GM21423 (cell line): Measurements from ENCODE around the gene TPP2.

Experiments
- ATAC-seq: cut with Tn5 transposase; IDR thresholded peaks from one replicate; pipeline ENCODE4 v1.9.1; 2021; ENCODE audit warnings: mild to moderate bottlenecking, moderate library complexity; ENCODE audit not compliant: unreplicated experiment

The TPP2 gene

DNA sequence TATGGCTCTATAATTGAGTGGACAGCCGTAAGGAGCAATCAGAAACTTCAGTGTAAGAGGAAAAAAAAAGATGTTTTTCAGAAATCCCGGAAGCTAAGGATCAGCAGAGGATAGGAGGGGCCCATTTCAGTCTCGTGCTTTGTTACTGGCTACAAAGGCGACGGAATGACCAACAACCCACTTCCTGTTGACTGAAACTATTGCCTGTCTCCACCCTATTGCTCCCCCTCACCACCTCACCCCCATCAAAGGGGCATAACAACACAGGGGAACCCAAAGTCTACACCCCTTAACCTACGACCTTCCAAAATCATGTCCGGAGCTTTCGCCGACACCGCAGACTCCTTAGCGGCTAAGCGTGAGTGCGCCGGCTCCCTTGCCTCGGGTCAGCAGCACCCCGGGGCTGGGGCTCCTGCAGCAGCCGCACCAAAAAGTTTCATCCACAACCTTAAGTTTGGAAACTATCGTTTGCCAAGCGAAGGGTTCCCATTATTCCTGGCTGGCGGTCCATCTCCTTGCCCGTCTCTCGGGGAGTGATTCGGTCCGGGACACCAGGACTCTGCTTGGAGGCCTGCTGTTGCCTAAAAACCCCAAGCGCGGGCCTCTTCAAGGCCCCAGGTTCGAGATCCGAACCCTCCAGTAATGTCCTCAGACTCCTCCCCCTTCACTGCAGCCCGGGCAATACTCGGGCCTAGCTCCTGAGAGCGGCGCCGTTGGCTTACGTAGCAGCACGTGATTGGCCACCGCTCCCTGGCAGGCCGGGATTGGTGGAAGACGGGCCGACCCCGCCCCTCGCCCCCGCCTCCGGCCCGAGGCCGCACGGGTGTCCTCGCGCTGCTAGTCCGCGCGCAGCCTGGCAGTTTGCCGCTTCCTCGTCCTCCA lies at the start of gene TPP2:
Gene TPP2 (plus strand): TSS at position 840 of the 882 bp plus-strand sequence. CDS start 53 bp downstream, outside the sequence.
- peak; percentile 79 for ATAC-seq

DNA sequence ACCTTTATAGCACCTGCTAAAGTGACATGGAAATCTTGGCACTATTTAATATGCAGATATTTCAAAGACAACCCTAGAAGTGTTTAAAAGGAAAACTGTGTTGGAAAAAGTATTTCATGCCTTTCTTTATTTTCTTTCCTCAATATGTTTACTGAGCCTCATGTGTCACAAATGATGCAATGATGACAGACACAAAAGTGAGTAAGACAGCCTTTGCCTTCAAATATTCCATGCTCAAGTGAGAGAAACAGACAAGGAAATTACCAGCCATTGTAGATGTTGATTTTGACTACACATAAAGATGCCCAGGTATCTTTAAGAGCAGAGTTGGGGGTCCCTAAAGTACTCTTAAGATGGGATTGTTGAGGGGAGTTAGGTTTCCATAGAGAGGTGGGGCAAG lies 48.0 kb upstream of the TPP2 start:
- ATAC-seq, result no peak

DNA sequence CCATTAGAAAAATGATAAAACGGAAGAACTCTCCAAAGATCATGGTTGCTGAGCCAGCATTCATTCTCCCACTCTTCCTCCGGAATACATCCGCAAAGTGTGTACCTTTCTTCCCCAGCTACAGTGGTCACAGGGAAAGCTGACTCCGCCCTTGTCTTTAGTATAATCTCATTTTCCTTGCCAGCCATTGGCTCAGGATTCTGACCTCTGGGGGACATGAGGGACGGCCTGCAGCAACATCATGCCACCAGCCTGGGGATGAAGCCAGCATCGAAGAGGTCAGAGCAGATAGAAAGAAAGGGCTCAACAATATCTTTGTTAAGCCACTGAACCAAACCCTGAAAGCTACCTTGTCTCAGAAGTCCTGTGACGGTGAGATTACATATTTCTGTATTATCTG lies 46.3 kb upstream of the TPP2 start:
- no peak for ATAC-seq

DNA sequence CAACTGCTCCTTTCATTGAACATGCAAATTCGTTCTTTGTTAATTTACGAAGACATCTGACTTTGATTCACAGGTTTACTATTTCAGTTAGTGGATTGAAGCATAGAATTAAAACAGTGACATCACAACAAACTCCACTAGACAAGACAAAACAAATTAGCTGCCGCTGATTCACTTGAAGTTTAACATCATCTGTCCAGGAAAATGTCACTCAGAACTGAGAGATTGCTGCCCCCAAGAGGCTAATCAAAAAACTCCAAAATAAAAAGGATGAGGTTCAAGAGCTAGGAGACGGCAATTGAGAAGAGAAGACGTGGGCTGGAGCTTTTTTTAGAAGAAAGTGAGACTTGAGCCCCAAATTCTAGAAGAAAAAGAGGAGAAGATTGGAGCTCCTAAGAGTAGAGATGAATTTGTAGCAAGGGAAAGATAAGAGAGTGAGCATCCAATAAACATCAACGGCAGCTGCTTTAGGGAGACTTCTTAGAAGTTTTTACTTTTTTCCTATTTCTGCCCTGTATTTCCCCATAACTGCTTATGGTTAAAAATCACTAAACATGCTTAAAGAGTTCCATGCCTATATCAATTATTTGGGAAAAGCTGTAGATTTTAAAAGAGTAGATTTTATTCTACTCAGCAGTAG lies 40.8 kb upstream of the TPP2 start:
- no peak for ATAC-seq

DNA sequence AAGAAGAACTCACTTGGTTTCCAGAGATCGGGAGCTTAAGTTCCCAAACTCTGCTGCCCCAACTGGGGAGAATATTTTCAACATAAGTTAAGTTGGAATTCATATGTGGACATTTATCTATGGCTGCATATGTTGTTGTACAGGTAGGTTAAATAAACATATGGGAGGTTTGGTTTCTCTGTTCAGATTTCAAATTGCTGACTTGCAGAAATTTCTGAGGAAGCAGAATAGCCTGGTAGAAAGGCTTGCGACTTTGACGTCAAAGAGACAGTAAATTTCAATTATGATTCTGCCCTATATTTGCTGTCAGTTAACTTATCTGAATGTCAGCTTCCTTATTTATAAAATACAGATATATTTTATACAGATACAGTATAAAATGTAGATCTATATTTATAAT lies 40.0 kb upstream of the TPP2 start:
- ATAC-seq, result no peak

DNA sequence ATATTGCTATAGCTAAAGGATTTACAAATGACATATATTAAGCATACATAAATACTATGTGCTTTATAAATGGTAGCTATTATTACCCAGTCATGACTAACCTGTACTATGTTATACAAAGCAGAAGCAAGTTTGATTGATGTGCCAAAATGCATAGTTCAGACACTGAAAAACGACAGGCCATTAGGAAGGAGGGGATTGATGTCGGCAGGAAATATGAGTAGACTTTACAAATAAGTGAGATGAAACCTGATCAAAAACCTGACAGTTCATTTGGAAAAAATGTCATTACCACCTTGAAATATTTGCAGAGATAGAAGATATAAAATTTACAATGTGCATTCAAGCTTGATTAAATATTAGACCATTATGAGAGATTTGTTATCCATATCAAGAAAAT lies 38.8 kb upstream of the TPP2 start:
- ATAC-seq, result no peak

DNA sequence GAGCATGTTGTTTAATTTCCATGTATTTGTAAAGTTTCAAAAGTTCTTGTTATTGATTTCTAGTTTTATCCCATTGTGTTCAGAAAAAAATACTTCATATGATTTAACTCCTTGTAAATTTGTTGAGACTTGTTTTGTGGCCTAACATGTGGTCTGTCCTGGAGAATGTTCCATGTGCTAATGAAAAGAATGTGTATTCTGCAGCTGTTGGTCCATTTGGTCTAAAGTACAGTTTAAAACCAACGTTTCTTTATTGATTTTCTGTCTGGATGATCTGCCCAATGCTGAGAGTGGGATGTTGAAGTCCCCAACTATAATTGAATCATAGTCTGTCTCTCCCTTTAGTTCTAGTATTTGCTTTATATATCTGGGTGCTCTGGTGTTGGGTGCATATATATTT lies 34.9 kb upstream of the TPP2 start:
- no peak for ATAC-seq

DNA sequence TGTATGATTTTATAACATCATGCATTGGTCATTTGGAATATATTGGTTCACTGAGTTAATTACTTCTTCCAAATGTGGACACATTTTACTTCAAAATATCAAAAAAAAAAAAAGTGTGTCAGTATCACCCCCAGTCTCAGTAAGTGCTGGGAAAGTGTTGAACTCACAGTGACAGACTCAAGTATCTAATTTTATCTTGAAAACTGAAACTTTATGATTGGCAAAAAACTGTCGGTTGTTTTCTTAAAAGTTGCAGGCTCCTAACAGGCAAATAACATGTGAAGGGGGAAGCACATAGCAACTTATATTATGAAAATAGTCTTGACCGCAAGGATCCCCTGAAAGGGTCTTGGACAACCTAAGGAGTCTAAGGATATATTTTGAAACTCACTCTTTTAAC lies 33.5 kb upstream of the TPP2 start:
- ATAC-seq, result no peak

DNA sequence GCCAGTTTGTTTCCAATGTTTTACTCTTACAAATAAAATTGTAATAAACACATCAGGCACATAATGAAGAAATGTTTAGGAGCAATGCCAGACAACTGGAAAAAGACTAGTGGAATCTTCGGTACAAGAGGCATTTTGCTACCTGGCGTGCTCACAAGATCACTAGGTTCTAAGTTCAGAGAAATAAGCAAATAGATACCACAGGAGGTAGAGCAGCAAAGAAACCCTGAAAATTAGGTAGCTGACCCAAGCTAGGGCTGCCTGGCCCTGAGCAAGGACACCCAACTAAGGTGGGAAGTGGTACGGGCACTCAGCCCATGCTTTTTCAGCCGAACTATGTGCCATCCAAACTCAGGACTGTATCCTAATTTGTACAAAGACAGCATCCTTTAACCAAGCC lies 32.2 kb upstream of the TPP2 start:
- no peak for ATAC-seq

DNA sequence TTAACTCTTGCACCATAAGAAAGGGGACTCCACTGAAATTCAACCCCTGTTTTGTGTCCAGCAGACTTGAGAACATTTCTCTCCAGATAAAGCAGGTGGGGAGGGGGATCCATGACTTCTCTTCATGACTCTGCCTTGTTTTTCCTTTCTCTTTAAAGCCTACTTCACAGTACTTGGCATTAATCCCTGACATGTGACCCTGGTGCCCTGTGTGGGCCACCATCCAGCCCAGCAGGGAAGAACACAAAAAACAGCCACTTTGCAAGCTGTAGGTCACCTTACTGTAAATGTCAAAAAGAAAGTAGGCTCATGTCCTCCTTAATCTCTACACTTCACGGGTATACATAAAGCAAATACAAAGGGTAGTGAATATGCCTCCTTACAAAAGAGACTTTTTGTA lies 30.3 kb upstream of the TPP2 start:
- no peak for ATAC-seq

DNA sequence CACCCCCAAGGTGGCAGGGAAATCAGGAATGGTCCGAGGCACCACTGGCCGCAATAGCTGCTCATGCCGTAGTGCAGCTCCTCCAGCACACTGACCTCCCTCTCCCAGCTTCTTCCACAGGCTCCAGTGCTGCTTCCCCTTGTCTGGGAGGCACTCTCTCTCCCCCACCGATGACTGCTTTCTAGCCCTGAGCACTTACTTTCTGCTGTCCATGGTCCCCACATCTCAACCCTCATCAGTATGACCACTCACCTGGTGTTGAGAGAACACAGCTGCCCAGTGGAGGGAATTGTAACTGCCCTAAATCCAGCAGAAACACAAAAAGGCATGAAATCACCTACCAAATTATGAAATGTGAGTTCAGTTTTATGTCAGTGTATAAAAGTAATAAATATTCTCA lies 28.9 kb upstream of the TPP2 start:
- ATAC-seq, result no peak

DNA sequence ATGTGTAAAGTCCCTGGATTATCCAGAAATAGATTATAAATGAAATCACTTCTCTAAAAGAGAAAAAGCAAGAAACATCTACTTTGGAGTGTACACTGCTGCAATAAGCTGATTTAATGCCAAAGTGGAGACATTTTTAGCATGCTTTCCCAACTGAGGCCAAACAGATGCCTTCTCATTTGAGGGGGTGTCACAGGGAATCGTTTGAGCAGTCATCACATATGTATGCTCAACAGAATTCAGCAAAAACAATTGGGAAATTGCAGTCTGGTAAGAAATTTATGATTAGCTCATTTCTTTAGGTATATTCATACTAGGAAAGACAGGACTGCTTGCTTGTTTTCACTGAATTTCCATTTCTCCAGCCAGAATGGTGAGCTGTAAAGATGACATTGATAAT lies 27.3 kb upstream of the TPP2 start:
- ATAC-seq, result no peak

DNA sequence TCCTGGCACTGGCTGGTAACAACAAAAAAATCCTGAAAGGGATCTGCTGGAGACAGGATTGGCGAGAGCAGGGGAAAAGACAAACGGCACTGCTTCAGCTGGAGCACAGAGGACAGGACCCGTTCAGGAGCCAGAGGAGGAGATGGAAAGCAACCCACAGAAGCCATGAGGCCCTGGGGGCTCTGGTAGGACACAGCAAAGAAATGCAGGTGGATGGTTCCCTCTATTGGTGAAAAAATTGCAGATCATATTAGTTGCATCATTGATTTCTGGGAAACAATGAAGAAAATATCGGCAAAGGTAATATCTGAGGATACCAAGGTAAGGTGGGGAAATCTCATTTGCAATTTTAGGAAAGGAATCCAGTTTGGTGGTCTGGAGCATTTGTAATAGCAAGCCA lies 25.7 kb upstream of the TPP2 start:
- ATAC-seq, result no peak

DNA sequence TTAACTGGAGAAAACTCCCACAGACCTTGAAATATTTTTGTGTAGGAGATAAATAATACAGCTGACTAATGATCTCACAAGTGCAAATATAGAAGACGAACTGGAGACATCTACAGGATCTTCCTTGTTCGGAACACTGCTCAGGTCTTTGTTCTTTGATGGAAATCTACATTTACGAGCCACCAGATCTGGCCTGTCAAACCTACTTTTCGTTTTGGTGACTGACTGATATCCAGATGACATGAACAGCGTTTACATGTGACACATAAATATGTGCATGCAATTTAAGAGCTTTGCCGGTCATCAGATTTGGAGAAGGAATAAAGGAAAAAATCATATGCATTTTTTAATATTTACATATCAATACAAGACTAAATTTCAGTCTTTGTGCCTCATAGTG lies 24.5 kb upstream of the TPP2 start:
- ATAC-seq, result no peak

DNA sequence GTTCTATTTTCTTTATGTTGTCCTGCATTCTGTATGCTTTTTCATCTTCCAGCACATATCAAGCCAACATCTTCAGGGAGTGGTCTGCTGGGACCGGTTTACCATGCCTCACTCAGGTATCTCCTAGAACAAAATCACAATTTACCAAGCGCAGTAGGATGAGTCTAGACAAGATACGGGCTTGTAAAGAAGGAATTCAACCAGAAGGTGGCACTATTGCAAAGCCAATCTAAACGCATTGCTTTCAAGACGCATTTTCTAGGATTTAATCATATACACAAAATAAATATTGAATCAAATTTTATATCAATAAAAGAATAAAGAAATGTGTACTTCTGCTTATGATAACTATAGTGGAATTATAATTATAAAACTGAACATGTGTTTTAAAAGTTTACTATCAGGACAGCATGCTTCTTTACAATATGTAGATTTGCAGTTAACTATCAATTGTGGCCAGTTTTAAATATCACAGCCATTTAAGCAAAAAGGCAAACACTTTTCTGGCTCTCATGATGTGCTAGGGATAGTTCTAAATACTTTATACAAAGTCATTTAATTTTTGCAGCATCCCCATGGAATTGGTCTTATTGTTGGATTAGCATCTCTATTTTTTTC lies 16.1 kb upstream of the TPP2 start:
- ATAC-seq, result peak; percentile 48

DNA sequence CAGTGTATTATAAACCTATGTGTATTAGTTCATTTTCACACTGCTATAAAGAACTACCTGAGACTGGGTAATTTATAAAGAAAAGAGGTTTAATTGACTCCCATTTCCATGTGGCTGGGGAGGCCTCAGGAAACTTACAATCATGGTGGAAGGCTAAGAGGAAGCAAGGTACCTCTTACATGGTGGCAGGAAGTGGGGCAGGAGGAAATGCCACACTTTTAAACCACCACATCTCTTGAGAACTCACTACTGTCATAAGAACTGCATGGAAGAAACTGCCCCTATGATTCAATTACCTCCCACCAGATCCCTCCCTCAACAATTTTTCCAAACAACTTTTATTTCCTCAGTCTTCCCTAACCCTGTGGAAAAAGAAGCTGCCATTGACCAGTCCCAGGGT lies 14.5 kb upstream of the TPP2 start:
- no peak for ATAC-seq

DNA sequence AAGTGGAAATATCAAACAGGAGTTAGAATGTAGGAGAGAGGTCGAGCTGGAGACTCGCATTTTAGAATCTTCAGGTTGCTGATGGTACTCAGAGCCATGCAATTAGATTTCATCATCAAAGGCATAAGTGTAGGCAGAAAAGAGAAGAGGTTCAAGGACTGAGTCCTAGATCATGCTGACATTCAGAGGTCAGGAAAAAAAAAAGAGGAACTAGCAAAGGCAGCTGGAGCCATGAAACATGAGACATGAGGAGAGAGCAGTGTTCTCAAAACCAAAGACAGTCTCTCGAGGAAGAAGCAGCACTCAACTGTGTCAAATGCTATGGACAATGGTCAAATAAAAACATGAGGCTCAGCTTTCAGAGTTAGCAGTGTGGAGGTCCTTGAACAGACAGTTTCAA lies 12.4 kb upstream of the TPP2 start:
- ATAC-seq, result peak; percentile 59

DNA sequence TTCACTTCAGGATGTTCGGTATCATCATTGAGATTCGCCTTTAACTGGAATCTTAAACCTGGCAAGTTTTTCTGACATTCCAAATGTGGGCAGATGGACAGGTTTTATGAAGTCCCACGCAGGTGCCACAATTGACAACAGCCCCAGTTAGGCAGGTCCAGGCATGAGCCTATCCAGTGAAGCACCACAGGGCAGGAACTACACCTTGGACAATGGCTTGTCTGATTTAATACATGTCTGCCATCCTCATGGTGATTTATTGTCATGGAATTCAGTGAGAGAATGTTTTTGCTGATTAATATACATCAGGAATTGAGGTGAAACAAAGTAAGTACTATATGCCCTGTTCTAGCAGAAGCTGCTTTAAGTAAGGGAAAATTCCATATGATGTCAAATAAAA lies 10.2 kb upstream of the TPP2 start:
- no peak for ATAC-seq

DNA sequence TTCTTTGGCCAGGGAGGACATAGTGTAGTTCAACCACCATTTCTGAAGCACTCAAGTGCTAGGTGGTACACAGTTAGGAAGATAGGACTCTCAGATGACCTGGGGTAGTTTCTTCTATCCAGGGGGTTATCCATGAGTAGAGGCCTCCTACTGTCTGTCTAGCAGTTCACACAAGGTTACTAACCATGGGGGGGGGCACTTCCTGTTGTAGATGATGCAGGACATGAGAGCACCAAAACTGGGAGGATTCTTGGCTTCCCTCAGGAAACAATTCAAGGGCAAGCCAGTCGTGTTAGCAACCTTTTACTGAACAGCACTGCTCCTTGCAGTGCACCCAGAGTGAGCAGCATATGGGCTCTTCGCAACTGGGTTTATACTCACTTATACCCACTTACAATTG lies 8.9 kb upstream of the TPP2 start:
- no peak for ATAC-seq

DNA sequence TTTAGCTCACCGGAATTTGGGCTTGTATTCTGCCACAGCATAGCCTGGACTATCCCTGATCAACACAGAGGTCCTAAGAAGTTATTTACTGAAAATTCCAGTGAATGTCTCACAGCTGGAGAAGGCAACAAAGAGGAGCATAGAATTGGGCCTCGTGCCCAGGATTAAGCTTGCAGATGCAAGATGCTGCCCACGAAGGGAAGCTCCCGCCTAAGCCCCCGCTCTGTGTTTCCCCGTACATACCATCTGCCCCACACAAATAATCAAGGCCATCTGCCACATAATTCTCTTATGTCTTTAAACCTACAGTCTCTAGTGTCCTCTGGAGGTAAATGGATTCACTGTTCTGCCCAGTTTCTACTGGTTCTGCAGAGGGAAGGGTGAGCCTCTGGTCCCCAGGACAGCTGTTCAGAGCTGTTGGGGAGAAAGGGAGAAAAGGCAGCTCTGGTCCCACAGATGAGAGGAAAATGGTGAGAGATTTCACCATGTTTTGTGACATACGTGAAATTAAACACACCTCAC lies 7.4 kb upstream of the TPP2 start:
- ATAC-seq, result no peak

DNA sequence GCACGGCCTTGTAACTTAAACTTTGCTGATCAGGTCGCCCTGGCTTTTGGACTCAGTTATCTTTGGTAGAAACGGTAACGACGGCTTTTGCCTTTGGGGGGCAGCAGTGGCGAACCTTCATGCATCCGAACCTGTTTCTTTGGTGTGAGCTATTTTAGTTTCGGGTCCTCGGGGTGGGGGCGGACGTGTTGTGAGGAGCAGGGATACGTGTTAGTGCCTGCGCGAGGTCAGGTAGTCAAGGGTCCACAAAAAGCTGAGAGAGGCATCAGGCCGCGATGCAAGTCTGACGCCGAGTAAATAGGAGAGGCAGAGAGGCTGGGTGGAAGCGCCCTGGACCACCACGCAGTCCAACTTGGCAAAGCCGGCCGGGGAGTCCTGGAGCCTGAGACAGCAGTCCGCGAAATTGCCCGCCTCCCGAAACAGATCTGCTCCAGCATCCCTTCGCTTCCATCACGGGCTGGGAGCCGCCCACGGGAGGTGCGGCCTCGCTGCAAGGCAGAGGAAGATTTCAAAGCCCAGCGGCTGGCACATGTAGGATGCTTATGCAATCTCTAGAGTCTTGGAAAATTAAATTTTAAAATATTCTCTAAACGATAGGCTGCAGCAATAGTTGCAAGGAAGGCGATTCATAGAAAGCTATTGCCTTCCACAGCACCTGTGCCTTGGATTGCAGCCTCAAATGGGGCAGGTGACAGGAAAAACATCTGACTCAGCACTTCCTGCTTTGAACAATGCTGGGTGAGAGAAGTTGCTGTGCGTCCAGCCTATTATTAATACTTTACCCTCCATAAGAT lies 4.6 kb upstream of the TPP2 start:
- peak; percentile 37 for ATAC-seq
